NCI-H1092 (cell line): Measurements from ENCODE around the gene SLC35F1.

ENCODE experiments used
- DNase-seq: peaks from one replicate; lab custom pipeline; 2025; lab: John Stamatoyannopoulos, UW

SLC35F1 gene

DNA sequence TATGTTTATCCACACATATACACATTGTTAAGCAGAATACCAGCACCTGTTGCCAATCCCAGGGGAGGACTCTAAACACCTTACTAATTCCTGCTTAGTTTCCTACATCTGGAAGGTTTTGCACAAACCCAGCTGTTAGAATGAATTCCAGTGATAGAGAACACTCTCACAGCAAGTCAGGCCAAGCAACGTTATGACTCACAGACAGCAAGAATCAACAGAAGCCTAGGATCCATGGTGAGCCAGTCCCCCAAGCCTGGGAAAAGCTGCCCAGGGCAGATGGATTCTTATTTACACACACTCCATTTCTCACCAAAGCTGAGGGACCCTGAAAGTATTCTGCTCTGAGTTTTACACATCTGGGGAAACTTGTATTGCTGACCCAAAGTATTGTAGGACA, 291.7 kb downstream of the SLC35F1 start:
- no peak for DNase-seq

DNA sequence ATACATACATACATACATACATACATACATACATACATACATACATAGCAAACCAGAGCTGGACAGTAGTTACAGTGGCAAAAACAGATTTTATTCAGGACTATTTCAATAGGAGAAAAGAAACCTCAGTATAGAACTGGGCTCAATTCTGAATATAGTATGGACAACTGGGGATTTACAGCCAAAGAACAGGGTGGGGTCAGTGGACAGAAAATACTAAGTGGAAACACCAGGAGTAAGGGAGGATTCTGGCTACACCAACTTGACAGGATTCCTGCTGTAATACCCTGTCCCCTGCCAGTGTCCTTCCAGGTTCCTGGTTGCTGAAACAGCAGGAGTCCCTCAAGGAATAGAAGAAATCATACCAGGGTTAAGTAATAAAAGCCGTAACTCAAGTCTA, 293.1 kb downstream of the SLC35F1 start:
- DNase-seq = no peak

- DNase-seq = no peak
Observed at GRCh38 chr6:118202517-118202916, 295.5 kb downstream of the SLC35F1 start.

GRCh38 chr6:118203545-118203944, 296.5 kb downstream of the SLC35F1 start:
- DNase-seq = no peak

DNA sequence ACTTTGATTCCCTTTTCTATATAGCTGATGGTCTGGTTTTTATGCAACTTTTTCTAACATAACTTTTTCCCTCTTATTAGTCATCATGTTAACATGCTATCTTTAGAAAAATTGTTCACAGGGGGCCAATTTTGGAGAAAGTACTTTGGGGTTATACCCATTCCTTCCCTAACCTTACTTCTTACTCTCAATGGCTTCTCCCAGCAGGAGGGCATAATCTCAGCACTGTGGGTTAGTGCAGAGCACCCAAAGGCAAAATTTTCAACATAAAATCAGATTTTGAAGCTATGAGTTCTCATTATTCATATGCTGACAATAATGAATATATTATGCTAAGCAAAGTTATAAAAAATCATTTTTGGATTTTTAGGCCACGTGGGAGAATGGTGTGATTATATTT, 299.2 kb downstream of the SLC35F1 start:
- DNase-seq = no peak

- peak; percentile 26 for DNase-seq
Observed at GRCh38 chr6:118207947-118208346, 300.9 kb downstream of the SLC35F1 start.

DNA sequence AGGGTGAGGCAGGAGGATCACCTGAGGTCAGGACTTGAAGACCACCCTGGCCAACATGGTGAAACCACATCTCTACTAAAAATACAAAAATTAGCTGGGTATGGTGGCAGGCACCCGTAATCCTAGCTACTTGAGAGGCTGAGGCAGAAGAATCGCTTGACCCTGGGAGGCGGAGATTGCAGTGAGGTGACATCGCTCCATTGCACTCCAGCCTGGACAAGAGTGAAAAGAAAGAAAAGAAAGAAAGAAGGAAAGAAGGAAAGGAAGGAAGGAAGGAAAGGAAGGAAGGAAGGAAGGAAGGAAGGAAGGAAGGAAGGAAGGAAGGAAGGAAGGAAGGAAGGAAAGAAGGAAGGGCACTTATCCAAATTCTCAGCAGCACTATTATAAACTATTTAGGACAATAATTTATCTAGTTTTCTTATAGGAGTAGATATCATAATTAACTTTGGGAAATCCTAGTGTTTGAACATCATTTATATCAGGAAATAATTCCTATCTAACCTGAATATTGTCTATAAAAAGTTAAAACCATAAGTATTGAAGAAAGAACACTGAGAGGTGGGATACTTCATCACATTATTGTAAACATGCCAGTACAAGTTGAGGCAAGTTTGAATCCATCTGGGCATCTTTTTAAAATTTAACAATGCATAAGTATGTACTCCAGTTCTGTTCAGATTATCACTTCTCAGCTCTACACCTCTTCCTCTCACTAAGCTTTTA, 305.5 kb downstream of the SLC35F1 start:
- no peak for DNase-seq

DNA sequence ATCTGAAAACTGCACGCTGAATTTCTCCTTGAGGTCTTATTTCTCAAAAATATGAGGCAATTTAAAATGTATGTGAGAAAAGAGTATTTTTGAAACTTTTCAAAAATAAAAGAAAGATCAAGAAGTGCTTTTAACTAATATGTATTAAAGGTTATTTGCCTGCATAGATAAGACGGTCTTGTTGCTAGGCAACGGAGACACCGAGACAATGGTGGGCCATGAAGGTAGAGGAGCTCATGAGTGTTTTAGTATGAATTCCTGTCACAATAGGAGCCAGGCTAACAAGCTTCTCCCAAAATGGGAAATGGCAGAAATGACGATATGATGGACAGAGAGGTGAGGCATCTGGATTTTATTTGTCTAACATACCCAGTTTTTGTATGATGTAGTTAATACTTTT, 308.2 kb downstream of the SLC35F1 start:
- DNase-seq = no peak

DNA sequence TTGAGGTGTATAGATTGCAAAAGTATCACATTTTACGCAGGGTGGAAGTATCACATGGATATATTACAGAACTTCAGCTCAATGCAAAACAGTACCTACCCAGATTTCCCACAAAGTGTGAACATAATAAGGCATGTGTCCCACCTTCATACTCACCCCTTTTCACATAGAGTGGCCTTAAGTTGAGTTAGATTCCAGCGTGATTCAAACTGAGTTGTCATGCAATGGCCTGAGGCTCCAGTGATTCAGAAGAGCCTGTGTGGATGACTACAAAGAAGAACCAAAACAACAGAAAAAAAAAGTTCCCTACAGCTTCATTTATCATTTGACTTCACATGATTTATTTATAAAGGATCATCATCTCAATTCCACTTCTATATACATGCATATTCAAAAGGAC, 309.7 kb downstream of the SLC35F1 start:
- no peak for DNase-seq

- no peak for DNase-seq
Observed at GRCh38 chr6:118218156-118218555, 311.1 kb downstream of the SLC35F1 start.

DNA sequence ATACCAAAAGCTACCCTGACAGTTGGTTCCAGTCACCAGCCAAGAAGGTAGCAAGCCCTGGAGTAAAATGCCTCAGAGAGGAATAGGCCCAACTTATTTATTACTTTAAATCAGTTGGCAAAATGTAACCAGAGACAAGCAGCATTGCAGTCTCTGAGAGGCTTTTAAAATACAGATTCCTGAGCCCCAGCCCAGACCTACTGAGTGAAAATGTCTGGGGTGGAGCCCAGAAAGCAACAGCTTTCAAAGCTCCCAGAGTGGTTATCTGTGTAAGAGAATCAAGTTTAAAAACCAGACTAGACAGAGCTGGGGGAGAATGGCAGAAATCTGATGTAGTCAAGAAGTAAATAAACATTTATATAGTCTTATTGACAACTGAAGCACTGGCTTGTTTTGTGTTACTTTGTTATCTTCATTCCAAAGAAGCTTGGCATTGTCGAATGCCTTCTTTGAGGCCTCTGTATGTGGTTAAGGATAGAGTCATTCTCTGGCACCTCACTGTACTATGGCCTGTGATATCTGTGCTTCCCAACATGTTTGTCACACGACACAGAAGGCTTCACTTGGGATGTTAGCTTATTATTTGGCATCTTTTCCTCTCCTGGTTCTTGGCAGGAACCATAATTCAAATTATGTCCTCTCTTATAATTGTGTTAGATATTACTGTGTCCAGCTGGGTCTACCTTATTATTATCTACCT, 313.5 kb downstream of the SLC35F1 start:
- DNase-seq = no peak

- no peak for DNase-seq
Observed at GRCh38 chr6:118223316-118223715, 316.3 kb downstream of the SLC35F1 start.

- no peak for DNase-seq
Observed at GRCh38 chr6:118228886-118229285, 321.8 kb downstream of the SLC35F1 start.

DNA sequence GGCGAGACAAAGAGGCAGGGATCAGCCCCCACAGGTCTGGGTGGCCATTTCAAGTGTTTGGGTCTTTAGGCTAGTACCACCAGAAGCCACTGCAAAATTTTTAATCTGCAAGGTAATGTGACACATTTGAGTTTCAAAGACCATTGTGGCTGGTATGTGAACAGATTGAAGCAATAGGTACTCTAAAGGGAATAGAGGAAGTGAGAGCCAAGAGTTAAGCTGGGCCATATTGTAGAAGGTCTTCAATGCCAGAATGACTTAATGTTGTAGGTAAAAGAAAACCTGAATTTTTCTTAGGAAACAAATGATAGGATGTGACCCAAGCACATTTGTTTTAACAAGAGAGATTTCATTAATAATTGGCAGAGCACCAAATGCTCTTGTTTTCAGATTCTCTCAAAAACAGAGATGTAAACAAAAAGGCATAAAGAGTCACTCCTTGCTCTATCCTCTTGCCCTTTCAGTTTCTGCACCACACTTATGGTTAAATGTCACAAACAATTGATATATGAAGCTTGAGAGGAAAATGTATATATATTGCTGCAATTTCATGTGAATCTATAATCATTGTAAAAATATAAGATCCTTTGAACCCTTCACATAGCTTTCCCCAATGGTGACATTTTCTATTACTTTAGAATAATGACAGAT, 333.9 kb downstream of the SLC35F1 start:
- DNase-seq = no peak

GRCh38 chr6:118246406-118246805, 339.3 kb downstream of the SLC35F1 start:
- DNase-seq = no peak

GRCh38 chr6:118248171-118248570, 341.1 kb downstream of the SLC35F1 start:
- no peak for DNase-seq

GRCh38 chr6:118249680-118250079, 342.6 kb downstream of the SLC35F1 start:
- DNase-seq = no peak

- DNase-seq = no peak
Observed at GRCh38 chr6:118252474-118252873, 345.4 kb downstream of the SLC35F1 start.

GRCh38 chr6:118253741-118254140, 346.7 kb downstream of the SLC35F1 start:
- DNase-seq = no peak

DNA sequence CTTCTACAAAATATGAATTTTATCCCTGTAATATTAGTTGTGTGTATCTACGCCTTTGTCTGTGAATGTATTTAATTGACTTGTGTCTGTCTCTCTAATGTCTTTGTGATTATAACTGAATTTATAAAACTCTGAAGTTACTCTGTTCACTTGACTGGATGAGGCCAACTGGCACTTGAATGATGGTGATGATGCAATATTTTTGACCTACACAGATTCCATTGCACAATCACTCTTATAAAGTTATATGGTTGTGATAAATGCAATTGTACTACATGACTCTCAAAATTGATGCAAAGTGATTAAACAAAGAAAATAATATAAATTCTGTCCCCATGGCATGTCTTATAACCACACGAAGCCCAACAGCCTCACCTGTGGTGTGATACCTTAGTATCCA, 353.8 kb downstream of the SLC35F1 start:
- no peak for DNase-seq

DNA sequence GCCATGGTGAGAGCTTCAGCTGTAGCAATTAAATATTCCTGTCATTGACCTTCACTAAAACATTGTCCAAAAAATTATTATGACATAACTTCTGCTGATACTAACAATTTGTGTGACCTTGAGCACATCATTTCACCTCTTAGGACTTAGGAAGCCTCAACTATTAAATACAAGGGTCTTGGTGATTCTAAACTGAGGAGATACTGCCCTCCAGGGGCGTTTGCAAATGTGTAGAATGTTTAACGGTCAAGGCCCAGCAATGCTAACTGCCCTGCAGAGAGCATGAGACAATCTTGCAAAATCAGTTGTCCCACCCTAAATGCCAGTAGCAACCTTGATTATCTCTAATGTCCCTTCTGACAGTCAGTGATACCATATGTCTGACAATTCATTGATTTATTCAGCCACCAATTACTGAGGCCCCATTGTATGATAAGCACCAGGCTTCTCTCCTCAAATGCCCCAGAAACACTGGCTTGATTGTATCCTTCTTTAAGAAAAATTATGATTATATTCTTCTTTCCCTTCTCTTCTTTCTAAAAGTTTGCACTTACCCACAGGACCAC, 356.9 kb downstream of the SLC35F1 start:
- DNase-seq = peak; percentile 18

- DNase-seq = no peak
Observed at GRCh38 chr6:118269659-118270058, 362.6 kb downstream of the SLC35F1 start.

DNA sequence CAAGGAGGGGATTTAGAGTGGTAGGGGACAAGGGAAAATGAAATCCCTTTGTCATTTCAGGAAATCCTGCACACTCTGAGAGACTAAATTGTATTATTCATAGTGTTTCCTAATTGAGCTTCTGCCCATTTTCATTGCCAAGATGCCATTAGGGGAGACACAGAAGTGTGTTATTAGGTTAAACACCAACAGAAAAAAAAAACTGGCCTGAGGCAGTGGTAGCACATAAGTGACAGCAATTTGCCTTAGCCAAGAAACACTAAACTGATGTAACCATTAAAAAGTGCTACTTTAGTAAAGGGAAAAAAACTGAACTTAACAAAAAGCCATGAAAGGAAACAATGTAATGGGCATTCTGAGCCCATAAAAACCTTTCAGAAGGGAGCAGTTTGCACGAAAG, 370.6 kb downstream of the SLC35F1 start:
- DNase-seq = no peak
